Activated T-cell treated with anti-CD3 and anti-CD28 coated beads, Interleukin-2, amount 50 U/mL, for 72 hours (primary cell): ENCODE measurements around the gene PYDC1. TPM values are rescaled to one million over a fixed set of nuclear protein-coding genes. Genes with fewer than 3 reads are reported as not detected.
"Not testable (repeated sequence)": the region's sequence is repeated elsewhere in the genome, so short reads cannot be mapped to it uniquely, and the experiment has no call there.

Experiments used
- ATAC-seq, 2 donors: fragments of 150-1000 bp; cut with Tn5 transposase; replicated peaks in 1 of 2; 2 replicates each; pipeline ENCODE4 v1.10.0; 2021; ENCODE audit warnings: moderate library complexity in 2 of 2, mild to moderate bottlenecking in 1 of 2
- DNase-seq, 2 donors: peaks; one replicate each; pipeline ENCODE4 v3.0.0; 2021 to 2022; ENCODE audit warnings: mixed read lengths in 1 of 2
- H3K27ac Mint-ChIP-seq: one replicate; pipeline ENCODE4 v1.8.0; 2022; ENCODE audit warnings: mild to moderate bottlenecking, moderate library complexity, mixed read lengths
- H3K27me3 Mint-ChIP-seq: one replicate; pipeline ENCODE4 v1.8.0; 2022; ENCODE audit warnings: low read depth, mixed read lengths
- H3K36me3 Mint-ChIP-seq, 2 donors: one replicate each; pipeline ENCODE4 v1.8.0; 2022; ENCODE audit warnings: mixed read lengths in 2 of 2, mild to moderate bottlenecking in 1 of 2; ENCODE audit not compliant: insufficient read depth in 2 of 2
- H3K4me1 Mint-ChIP-seq: one replicate; pipeline ENCODE4 v1.8.0; 2022; ENCODE audit warnings: low read depth, mixed read lengths
- H3K4me3 Mint-ChIP-seq, 2 donors: one replicate each; pipeline ENCODE4 v1.8.0; 2022; ENCODE audit warnings: mild to moderate bottlenecking in 2 of 2, mixed read lengths in 2 of 2, moderate library complexity in 2 of 2
- H3K9me3 Mint-ChIP-seq, 2 donors: one replicate each; pipeline ENCODE4 v1.8.0; 2022; ENCODE audit warnings: mixed read lengths in 2 of 2
- total RNA-seq, 2 donors: library from RNA; stranded (reverse); gene quantifications; one replicate each; pipeline ENCODE4 v1.2.3, GENCODE V29; 2022

Gene PYDC1
- total RNA-seq, 2 donors from 2014 or later, result not detected

- peaks cover 13 to 41% of the 10 kb centered on the region in 2 donors for H3K36me3 Mint-ChIP-seq
- peaks cover 87% of the 10 kb centered on the region for H3K4me1 Mint-ChIP-seq
- peak in 1 of 2 donors; percentile 35 for DNase-seq
- no peak overlapping the region for H3K4me3 Mint-ChIP-seq
- peak overlapping the region; percentile 80 for H3K27ac Mint-ChIP-seq
- H3K27me3 Mint-ChIP-seq, result no peaks in the 10 kb centered on the region
- no peak for ATAC-seq
- H3K9me3 Mint-ChIP-seq, result no peaks in the 10 kb centered on the region
These were observed 18.6 kb downstream of the PYDC1 start for GRCh38 chr16:31198207-31198882.

- DNase-seq (peak in 1 of 2 donors; percentile 41), ATAC-seq (peak in 1 of 2 donors; percentile 3)
- no peaks in the 10 kb centered on the region for H3K9me3 Mint-ChIP-seq
- H3K27ac Mint-ChIP-seq, result peak overlapping the region; percentile 78
- H3K36me3 Mint-ChIP-seq, result peaks cover 18 to 58% of the 10 kb centered on the region in 2 donors
- H3K4me1 Mint-ChIP-seq, result peaks cover 90% of the 10 kb centered on the region
- H3K27me3 Mint-ChIP-seq, result no peaks in the 10 kb centered on the region
- H3K4me3 Mint-ChIP-seq, result no peak overlapping the region
These were observed 20.4 kb downstream of the PYDC1 start for GRCh38 chr16:31196324-31197088.

- peaks cover 90% of the 10 kb centered on the region for H3K4me1 Mint-ChIP-seq
- not testable (repeated sequence) for ATAC-seq, H3K27me3 Mint-ChIP-seq, H3K9me3 Mint-ChIP-seq, DNase-seq, H3K4me3 Mint-ChIP-seq
- peaks cover 23 to 65% of the 10 kb centered on the region in 2 donors for H3K36me3 Mint-ChIP-seq
- peak overlapping the region; percentile 78 for H3K27ac Mint-ChIP-seq
These were observed 21.1 kb downstream of the PYDC1 start for GRCh38 chr16:31195861-31196260.

- peak in 1 of 2 donors; percentile 36 for DNase-seq
- Mint-ChIP-seq H3K27ac (peak overlapping the region; percentile 2), H3K9me3 (no peaks in the 10 kb centered on the region), H3K27me3 (no peaks in the 10 kb centered on the region), H3K4me3 (no peak overlapping the region), H3K4me1 (peaks cover 88% of the 10 kb centered on the region), H3K36me3 (peaks cover 31 to 74% of the 10 kb centered on the region in 2 donors)
- peak; percentile 5 to 18 for ATAC-seq
These were observed 22.0 kb downstream of the PYDC1 start for GRCh38 chr16:31194898-31195297.

- Mint-ChIP-seq H3K4me1 (peaks cover 89% of the 10 kb centered on the region), H3K27ac (peak overlapping the region; percentile 8)
- peak in 1 of 2 donors; percentile 0 for ATAC-seq
These were observed 23.1 kb downstream of the PYDC1 start for GRCh38 chr16:31193874-31194273.

GRCh38 chr16:31192856-31193642, 23.9 kb downstream of the PYDC1 start:
- no peaks in the 10 kb centered on the region for H3K27me3 Mint-ChIP-seq
- H3K4me3 Mint-ChIP-seq, result no peak overlapping the region
- no peak for DNase-seq
- H3K36me3 Mint-ChIP-seq, result peaks cover 30 to 80% of the 10 kb centered on the region in 2 donors
- H3K27ac Mint-ChIP-seq, result no peak overlapping the region
- H3K9me3 Mint-ChIP-seq, result no peaks in the 10 kb centered on the region
- peak in 1 of 2 donors; percentile 0 for ATAC-seq
- H3K4me1 Mint-ChIP-seq, result peaks cover 89% of the 10 kb centered on the region

More at GRCh38 chr16:31193874-31194273, 23.1 kb downstream of the PYDC1 start:
- Mint-ChIP-seq H3K4me3 (no peak overlapping the region), H3K36me3 (peaks cover 30 to 75% of the 10 kb centered on the region in 2 donors), H3K27me3 (no peaks in the 10 kb centered on the region), H3K9me3 (no peaks in the 10 kb centered on the region)
- DNase-seq, result no peak

GRCh38 chr16:31191697-31192428, 25.1 kb downstream of the PYDC1 start:
- peak overlapping the region; percentile 89 for H3K27ac Mint-ChIP-seq
- peaks cover 36 to 92% of the 10 kb centered on the region in 2 donors for H3K36me3 Mint-ChIP-seq
- DNase-seq, result no peak
- peak in 1 of 2 donors; percentile 4 for ATAC-seq
- peaks cover 90% of the 10 kb centered on the region for H3K4me1 Mint-ChIP-seq
- H3K4me3 Mint-ChIP-seq, result no peak overlapping the region
- no peaks in the 10 kb centered on the region for H3K27me3 Mint-ChIP-seq
- H3K9me3 Mint-ChIP-seq, result no peaks in the 10 kb centered on the region

GRCh38 chr16:31190818-31191444, 26.0 kb downstream of the PYDC1 start:
- no peak overlapping the region for H3K4me3 Mint-ChIP-seq
- peaks cover 39 to 94% of the 10 kb centered on the region in 2 donors for H3K36me3 Mint-ChIP-seq
- ATAC-seq (no peak), DNase-seq (no peak)
- peak overlapping the region; percentile 89 for H3K27ac Mint-ChIP-seq
- no peaks in the 10 kb centered on the region for H3K27me3 Mint-ChIP-seq
- peaks cover 92% of the 10 kb centered on the region for H3K4me1 Mint-ChIP-seq
- no peaks in the 10 kb centered on the region for H3K9me3 Mint-ChIP-seq

GRCh38 chr16:31190061-31190460, 26.9 kb downstream of the PYDC1 start:
- ATAC-seq (peak in 1 of 2 donors; percentile 8), DNase-seq (no peak)
- Mint-ChIP-seq H3K27ac (peak overlapping the region; percentile 89), H3K36me3 (peaks cover 46 to 94% of the 10 kb centered on the region in 2 donors), H3K4me3 (peak overlapping the region in 1 of 2 donors; percentile 7), H3K9me3 (no peaks in the 10 kb centered on the region), H3K27me3 (no peaks in the 10 kb centered on the region), H3K4me1 (peaks cover 94% of the 10 kb centered on the region)

GRCh38 chr16:31189412-31189778, 27.5 kb downstream of the PYDC1 start:
- H3K4me3 Mint-ChIP-seq, result peak overlapping the region in 1 of 2 donors; percentile 21
- no peaks in the 10 kb centered on the region for H3K27me3 Mint-ChIP-seq
- no peaks in the 10 kb centered on the region for H3K9me3 Mint-ChIP-seq
- no peak for ATAC-seq
- H3K27ac Mint-ChIP-seq, result peak overlapping the region; percentile 89
- H3K4me1 Mint-ChIP-seq, result peaks cover 96% of the 10 kb centered on the region
- peaks cover 50 to 95% of the 10 kb centered on the region in 2 donors for H3K36me3 Mint-ChIP-seq
- no peak for DNase-seq

- Mint-ChIP-seq H3K27me3 (no peaks in the 10 kb centered on the region), H3K4me1 (peaks cover 96% of the 10 kb centered on the region), H3K4me3 (peak overlapping the region in 1 of 2 donors; percentile 21), H3K9me3 (no peaks in the 10 kb centered on the region), H3K27ac (peak overlapping the region; percentile 89), H3K36me3 (peaks cover 52 to 95% of the 10 kb centered on the region in 2 donors)
- DNase-seq (no peak), ATAC-seq (no peak)
These were observed 28.2 kb downstream of the PYDC1 start for GRCh38 chr16:31188450-31189411.
